NB4 (cell line): ENCODE measurements around the gene IMMP1L.

Experiments
- DNase-seq: peaks from one replicate; pipeline ENCODE4 v3.0.0; 2010; ENCODE audit warnings: low read depth
- H3K4me3 ChIP-seq: one replicate; pipeline ENCODE4 v1.5.1; 2011; ENCODE audit warnings: mild to moderate bottlenecking, low read depth, low read length, moderate library complexity
- MYC ChIP-seq: IDR thresholded peaks from 2 replicates; pipeline ENCODE4 v1.6.1; 2011; ENCODE audit warnings: low read depth, low read length
- POLR2A ChIP-seq: IDR thresholded peaks from 2 replicates; pipeline ENCODE4 v1.6.1; 2011; ENCODE audit warnings: mild to moderate bottlenecking; ENCODE audit not compliant: insufficient read length; ENCODE audit errors: extremely low read depth
- TF ChIP-seq, protein P1 (sequence below): IDR thresholded peaks from 2 replicates; pipeline ENCODE4 v1.6.1; 2011; ENCODE audit warnings: low read depth, low read length
- TF ChIP-seq, protein P2 (sequence below): IDR thresholded peaks from one replicate; pipeline ENCODE4 v1.5.1; 2012; ENCODE audit warnings: low read depth, low read length

The IMMP1L gene

GRCh38 chr11:31419669-31420068 is 89.8 kb downstream of the IMMP1L start:
- no peak for TF ChIP-seq POLR2A
- TF ChIP-seq, protein P1, sequence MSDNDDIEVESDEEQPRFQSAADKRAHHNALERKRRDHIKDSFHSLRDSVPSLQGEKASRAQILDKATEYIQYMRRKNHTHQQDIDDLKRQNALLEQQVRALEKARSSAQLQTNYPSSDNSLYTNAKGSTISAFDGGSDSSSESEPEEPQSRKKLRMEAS = no peak
- no peak overlapping the region for H3K4me3 ChIP-seq
- no peak for DNase-seq

- TF ChIP-seq MYC (no peak), POLR2A (no peak)
- TF ChIP-seq, protein P2, sequence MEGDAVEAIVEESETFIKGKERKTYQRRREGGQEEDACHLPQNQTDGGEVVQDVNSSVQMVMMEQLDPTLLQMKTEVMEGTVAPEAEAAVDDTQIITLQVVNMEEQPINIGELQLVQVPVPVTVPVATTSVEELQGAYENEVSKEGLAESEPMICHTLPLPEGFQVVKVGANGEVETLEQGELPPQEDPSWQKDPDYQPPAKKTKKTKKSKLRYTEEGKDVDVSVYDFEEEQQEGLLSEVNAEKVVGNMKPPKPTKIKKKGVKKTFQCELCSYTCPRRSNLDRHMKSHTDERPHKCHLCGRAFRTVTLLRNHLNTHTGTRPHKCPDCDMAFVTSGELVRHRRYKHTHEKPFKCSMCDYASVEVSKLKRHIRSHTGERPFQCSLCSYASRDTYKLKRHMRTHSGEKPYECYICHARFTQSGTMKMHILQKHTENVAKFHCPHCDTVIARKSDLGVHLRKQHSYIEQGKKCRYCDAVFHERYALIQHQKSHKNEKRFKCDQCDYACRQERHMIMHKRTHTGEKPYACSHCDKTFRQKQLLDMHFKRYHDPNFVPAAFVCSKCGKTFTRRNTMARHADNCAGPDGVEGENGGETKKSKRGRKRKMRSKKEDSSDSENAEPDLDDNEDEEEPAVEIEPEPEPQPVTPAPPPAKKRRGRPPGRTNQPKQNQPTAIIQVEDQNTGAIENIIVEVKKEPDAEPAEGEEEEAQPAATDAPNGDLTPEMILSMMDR = no peak
- TF ChIP-seq, protein P1 = no peak
- no peak for DNase-seq
- no peak overlapping the region for H3K4me3 ChIP-seq
Observed at GRCh38 chr11:31419138-31419537, 90.3 kb downstream of the IMMP1L start.

- TF ChIP-seq POLR2A = no peak
- TF ChIP-seq, protein P2 = no peak
- TF ChIP-seq, protein P1 = no peak
- TF ChIP-seq MYC = no peak
- no peak for DNase-seq
- no peak overlapping the region for H3K4me3 ChIP-seq
Observed at GRCh38 chr11:31417816-31418215, 91.6 kb downstream of the IMMP1L start.

DNA sequence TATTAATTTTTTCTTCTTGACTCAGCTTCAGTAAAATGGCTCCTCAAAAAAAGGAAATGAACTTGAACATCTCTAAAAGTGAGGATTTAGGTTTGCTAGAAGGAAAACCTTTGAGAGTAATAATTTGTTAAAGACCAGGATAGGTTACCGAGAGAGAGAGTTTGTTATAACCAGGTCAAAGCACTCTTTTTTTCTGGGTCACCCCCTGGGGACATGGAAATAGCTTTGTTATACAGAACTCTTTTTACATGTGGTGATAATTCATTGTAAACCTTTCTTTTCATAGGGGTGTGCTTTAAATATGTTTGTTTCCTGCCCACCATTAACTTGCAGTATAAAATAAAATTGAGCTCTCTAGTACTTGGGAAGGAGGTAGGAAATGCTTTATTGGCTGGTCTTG is 92.1 kb downstream of the IMMP1L start:
- DNase-seq = no peak
- TF ChIP-seq, protein P2 = no peak
- TF ChIP-seq, protein P1 = no peak
- no peak for TF ChIP-seq MYC
- TF ChIP-seq POLR2A = no peak
- no peak overlapping the region for H3K4me3 ChIP-seq

GRCh38 chr11:31415435-31415834 is 94.0 kb downstream of the IMMP1L start:
- DNase-seq = no peak
- TF ChIP-seq, protein P1 = no peak
- TF ChIP-seq POLR2A (no peak), MYC (no peak)
- TF ChIP-seq, protein P2 = no peak
- no peak overlapping the region for H3K4me3 ChIP-seq

DNA sequence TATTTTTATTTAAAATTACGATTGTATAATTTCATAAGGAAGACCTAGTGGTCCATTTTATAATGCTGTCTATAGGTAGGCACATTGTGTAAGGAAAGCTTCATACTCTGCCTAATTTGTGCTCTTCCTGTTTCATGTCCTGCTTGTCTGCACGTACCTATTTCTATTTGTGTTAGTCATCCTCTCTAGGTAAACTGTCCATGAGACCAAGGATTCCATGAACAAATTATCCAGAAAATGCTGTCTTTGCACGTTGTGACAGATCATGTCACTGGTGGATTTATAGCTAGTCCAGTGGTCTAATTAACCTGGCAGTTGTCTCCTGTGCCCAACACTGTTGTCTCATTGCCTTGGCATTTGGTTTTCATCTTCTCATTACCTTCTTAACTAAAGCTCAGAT is 95.1 kb downstream of the IMMP1L start:
- no peak for DNase-seq
- TF ChIP-seq, protein P2 = no peak
- TF ChIP-seq POLR2A (no peak), MYC (no peak)
- TF ChIP-seq, protein P1 = no peak
- no peak overlapping the region for H3K4me3 ChIP-seq
